Testis (tissue), 3 donors: ENCODE results near the gene TSPAN14. TPM values are rescaled to one million over a fixed set of nuclear protein-coding genes. Genes with fewer than 3 reads are reported as not detected.

Experiments used
- DNase-seq: peaks from one replicate; pipeline ENCODE4 v3.0.0-alpha.2; 2019
- H3K27ac ChIP-seq, 2 donors: fragments of 200-600 bp; sonication (generic); one replicate each; pipeline ENCODE4 v1.5.1; 2019
- H3K27me3 ChIP-seq: fragments of 200-600 bp; sonication (generic); one replicate; pipeline ENCODE4 v1.5.1; 2019
- H3K36me3 ChIP-seq: fragments of 200-600 bp; sonication (generic); one replicate; pipeline ENCODE4 v1.5.1; 2017; ENCODE audit warnings: low read depth; ENCODE audit errors: missing control alignments
- H3K4me1 ChIP-seq: fragments of 200-600 bp; sonication (generic); one replicate; pipeline ENCODE4 v1.5.1; 2019
- H3K4me3 ChIP-seq, 2 donors: fragments of 200-600 bp; sonication (generic); one replicate each; pipeline ENCODE4 v1.5.1; 2017 to 2019
- H3K9me3 ChIP-seq: fragments of 200-600 bp; sonication (generic); one replicate; pipeline ENCODE4 v1.5.1; 2017
- POLR2A ChIP-seq: fragments of 450-650 bp; IDR thresholded peaks from one replicate; pipeline ENCODE4 v1.6.1; 2017; ENCODE audit warnings: antibody characterized with exemption, mild to moderate bottlenecking, moderate library complexity
- WGBS, 2 donors: methylation state at CpG; one replicate each; pipeline ENCODE4 v1.1.5; 2018; 5-methylcytosine and 5-hydroxymethylcytosine counted together
- intact Hi-C: fragments of 100-400 bp; cut with DNase I; formaldehyde crosslinking; loops from one replicate; pipeline ENCODE4 v1.15.1; 2023; ENCODE audit warnings: low total_unique reads
- polyA plus RNA-seq: library from polyadenylated mRNA; stranded (reverse); fragments of 350-450 nt; fragmentation: Illumina TruSeq; extraction: RNeasy Lipid Tissue Mini Kit (QIAGEN cat#74804); gene quantifications from one replicate; pipeline ENCODE4 v1.2.3, GENCODE V29; 2014; ENCODE audit warnings: low read depth, low replicate concordance; ENCODE audit not compliant: insufficient read depth
- total RNA-seq, 2 donors: library from RNA; depleted of rRNA; stranded (reverse); fragments of >200 nt; gene quantifications; one replicate each; pipeline ENCODE4 v1.2.3, GENCODE V29; 2016
- TF ChIP-seq, protein P1 (sequence below), 3 experiments: fragments of 450-650 bp in 2 of 3; fragments of 200-600 bp in 1 of 3; sonication (generic) in 1 of 3; IDR thresholded peaks; one replicate each; pipeline ENCODE4 v1.5.1; 2016 to 2019; ENCODE audit warnings: antibody characterized with exemption in 3 of 3, mild to moderate bottlenecking in 2 of 3, moderate library complexity in 1 of 3

Gene TSPAN14
- total and polyA plus RNA-seq, 3 donors from 2014 or later = 59.1 to 64.6 (median 61.4) TPM

DNA sequence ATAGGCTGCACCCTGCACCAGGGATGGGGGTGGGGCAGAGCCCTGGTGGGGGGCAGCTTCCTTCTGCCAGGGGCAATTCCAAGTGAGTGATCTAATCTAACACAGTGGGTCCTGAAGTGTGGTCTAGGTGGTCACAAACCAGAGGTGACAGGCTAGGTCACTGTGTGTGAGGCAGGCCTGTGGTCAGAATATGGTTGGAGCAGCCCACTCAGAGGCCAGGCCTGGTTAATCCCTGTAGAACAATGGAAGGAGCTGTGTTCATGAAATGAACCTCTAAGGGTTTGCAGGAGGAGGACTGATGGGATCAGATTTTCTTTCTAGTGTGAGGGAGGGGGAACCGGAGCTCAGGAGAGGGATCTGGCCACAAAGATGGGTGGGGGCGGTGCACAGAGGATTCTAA lies 10.0 kb upstream of the TSPAN14 start:
- intact Hi-C loops = no loop called here
- WGBS, 2 donors = 73 to 83% methylated on average over 2 of the region's 2 CpGs
- no peak overlapping the region for H3K27ac ChIP-seq

DNA sequence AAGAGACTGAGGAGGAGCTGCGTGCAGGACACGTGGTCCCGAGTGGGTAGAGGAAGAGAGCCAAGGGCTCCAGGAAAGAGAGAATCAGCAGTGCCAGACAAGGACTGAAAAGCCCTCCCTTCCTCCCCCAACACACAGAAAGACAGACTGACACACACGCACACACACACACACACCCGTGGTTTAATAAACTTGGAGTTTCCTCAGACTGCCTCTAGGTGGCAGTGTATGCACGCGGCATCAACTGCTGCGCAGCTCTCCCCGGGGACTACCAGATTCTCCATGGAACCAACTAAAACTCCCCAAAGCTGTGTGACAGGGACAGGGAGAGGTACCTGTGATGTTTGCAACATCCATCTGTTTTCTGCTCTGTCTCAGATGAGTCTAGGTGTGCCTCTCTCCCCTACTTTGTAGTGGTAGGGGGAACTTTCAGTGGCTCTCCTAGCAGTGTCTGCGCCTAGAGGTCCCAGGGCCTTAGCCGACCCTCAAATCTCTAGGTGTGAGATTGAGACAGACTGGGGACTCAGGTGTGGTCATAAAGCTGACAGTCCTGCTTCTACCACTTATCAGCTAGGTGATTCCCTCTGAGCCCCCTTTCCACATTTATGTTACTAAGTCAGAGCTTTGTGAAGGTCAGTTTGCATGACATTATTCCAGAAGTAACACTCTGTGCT lies 9.3 kb upstream of the TSPAN14 start:
- intact Hi-C loops = no loop called here
- peaks cover 29% of the 10 kb centered on the region for H3K4me1 ChIP-seq
- WGBS, 2 donors = 22 to 30% methylated on average over 11 of the region's 11 CpGs
- H3K36me3 ChIP-seq = no peaks in the 10 kb centered on the region
- no peaks in the 10 kb centered on the region for H3K9me3 ChIP-seq
- TF ChIP-seq, protein P1, sequence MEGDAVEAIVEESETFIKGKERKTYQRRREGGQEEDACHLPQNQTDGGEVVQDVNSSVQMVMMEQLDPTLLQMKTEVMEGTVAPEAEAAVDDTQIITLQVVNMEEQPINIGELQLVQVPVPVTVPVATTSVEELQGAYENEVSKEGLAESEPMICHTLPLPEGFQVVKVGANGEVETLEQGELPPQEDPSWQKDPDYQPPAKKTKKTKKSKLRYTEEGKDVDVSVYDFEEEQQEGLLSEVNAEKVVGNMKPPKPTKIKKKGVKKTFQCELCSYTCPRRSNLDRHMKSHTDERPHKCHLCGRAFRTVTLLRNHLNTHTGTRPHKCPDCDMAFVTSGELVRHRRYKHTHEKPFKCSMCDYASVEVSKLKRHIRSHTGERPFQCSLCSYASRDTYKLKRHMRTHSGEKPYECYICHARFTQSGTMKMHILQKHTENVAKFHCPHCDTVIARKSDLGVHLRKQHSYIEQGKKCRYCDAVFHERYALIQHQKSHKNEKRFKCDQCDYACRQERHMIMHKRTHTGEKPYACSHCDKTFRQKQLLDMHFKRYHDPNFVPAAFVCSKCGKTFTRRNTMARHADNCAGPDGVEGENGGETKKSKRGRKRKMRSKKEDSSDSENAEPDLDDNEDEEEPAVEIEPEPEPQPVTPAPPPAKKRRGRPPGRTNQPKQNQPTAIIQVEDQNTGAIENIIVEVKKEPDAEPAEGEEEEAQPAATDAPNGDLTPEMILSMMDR (IDR thresholded peaks at IDR 0.05) = peak; percentile 77 to 91 (median 87)
- no peak for TF ChIP-seq POLR2A
- H3K27me3 ChIP-seq = no peaks in the 10 kb centered on the region
- DNase-seq = peak; percentile 83
- H3K27ac ChIP-seq = no peak overlapping the region
- no peak overlapping the region for H3K4me3 ChIP-seq

More for the DNA sequence above, 10.0 kb upstream of the TSPAN14 start:
- Histone ChIP-seq H3K36me3 (no peaks in the 10 kb centered on the region), H3K4me3 (no peak overlapping the region), H3K27me3 (no peaks in the 10 kb centered on the region), H3K4me1 (peaks cover 29% of the 10 kb centered on the region), H3K9me3 (no peaks in the 10 kb centered on the region)
- TF ChIP-seq, protein P1 (IDR thresholded peaks at IDR 0.05) = no peak
- no peak for TF ChIP-seq POLR2A
- DNase-seq = no peak

DNA sequence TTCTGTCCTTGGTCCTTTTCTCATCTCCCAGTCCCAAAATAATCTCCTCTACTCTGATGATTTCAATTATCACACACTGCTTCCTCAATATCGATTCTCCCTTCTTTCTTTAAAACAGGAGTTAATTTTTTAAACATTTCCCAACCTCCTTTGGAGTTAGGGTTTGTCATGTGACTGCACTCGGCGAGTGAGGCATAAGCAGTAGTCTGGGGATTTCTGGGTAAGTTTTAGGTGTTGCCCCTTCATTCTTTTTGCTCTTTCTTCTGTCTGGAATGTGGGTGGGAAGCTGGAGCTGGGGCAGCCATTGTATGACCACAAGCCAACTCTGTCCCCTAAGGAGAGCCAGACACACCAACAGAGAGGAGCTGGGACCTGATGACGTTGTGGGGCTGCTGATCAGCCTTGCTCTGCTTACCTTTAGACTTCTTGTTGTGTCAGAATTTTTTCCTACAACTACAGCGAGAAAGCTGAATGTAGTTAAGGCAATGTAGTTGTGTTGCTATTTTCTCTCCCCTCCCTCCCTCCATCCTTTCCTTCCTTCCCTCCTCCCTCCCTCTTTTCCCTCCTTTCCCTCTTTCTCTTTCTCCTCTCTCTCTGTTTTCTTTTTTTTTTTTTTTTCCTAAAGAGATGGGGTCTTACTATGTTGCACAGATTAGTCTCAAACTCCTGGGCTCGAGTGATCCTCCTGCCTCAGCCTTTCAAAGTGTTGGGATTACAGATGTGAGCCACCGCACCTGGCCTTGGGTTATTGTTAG lies 6.5 kb upstream of the TSPAN14 start:
- WGBS, 2 donors = 77 to 78% methylated on average over 7 of the region's 7 CpGs
- DNase-seq = no peak
- intact Hi-C loops = no loop called here
- Histone ChIP-seq H3K27me3 (no peaks in the 10 kb centered on the region), H3K27ac (no peak overlapping the region), H3K4me1 (peaks cover 25% of the 10 kb centered on the region), H3K9me3 (no peaks in the 10 kb centered on the region), H3K4me3 (no peak overlapping the region), H3K36me3 (no peaks in the 10 kb centered on the region)
- TF ChIP-seq POLR2A = no peak
- TF ChIP-seq, protein P1 (IDR thresholded peaks at IDR 0.05) = no peak

- H3K4me3 ChIP-seq = no peak overlapping the region
- 85 to 89% methylated on average over 4 of the region's 4 CpGs for WGBS, 2 donors
- no peaks in the 10 kb centered on the region for H3K27me3 ChIP-seq
- H3K36me3 ChIP-seq = no peaks in the 10 kb centered on the region
- no peak for DNase-seq
- H3K4me1 ChIP-seq = peaks cover 30% of the 10 kb centered on the region
- H3K9me3 ChIP-seq = no peaks in the 10 kb centered on the region
- TF ChIP-seq POLR2A = no peak
- TF ChIP-seq, protein P1 (IDR thresholded peaks at IDR 0.05) = no peak
- intact Hi-C loops = no loop called here
- H3K27ac ChIP-seq = no peak overlapping the region
Observed at GRCh38 chr10:80448209-80448942, 5.7 kb upstream of the TSPAN14 start.
